IPS-20b (cell line): ENCODE results near the gene EDARADD.

Experiments used
- H3K27ac ChIP-seq: one replicate; pipeline ENCODE4 v1.5.1; 2013; ENCODE audit warnings: low read length
- H3K27me3 ChIP-seq: 2 replicates; pipeline ENCODE4 v1.6.1; 2013; ENCODE audit warnings: mild to moderate bottlenecking, low read length, inconsistent platforms; ENCODE audit not compliant: insufficient read depth
- H3K36me3 ChIP-seq: 2 replicates; pipeline ENCODE4 v1.6.1; 2013; ENCODE audit warnings: low read depth, mild to moderate bottlenecking, inconsistent platforms, low read length, moderate library complexity; ENCODE audit not compliant: insufficient read depth
- H3K4me1 ChIP-seq: 2 replicates; pipeline ENCODE4 v1.6.1; 2013; ENCODE audit warnings: mild to moderate bottlenecking, control low read depth, inconsistent platforms, low read length, moderate library complexity; ENCODE audit not compliant: insufficient read depth
- H3K4me3 ChIP-seq: 2 replicates; pipeline ENCODE4 v1.5.1; 2013; ENCODE audit warnings: mild to moderate bottlenecking, low read length, inconsistent platforms
- H3K9ac ChIP-seq: 2 replicates; pipeline ENCODE4 v1.6.1; 2013; ENCODE audit warnings: low read depth, mild to moderate bottlenecking, inconsistent platforms, low read length, moderate library complexity
- H3K9me3 ChIP-seq: 2 replicates; pipeline ENCODE4 v1.6.1; 2013; ENCODE audit warnings: mild to moderate bottlenecking, low read depth, low read length, inconsistent platforms; ENCODE audit not compliant: insufficient read depth

The EDARADD gene

DNA sequence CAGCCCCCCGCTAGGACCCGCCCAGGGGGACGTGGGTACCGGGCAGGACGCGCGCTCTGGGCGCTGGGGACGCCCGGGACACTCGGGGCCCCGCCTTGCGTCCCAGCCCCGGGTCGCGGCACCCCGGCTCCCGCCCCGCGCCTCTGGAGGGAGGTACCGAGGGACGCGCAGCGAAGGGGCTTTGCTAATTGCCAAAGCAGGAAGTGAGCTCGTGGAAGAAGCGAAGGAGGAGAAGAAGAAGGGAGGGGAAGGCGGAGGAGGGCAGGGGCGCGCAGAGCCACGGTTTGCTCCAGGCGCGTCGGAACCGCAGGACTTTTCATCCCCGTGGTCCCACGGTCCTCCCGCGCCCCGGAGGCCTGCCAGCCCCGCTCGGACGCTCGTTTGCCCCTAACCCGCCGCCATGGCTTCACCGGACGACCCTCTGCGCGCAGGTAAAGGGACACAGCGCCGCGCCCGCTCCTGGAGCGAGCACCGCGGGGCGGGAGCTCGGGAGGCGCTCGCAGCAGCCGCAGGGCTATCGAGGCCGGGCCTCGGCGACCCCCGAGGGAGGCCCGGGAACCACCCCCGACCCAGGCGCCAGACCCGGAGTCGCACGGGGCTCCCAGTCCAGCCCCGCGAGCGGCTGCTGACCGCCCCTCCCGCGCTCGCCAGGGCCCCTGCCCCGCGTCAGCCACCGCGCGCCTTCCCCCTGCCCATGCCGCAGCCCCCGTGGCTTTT is 1.3 kb downstream of the EDARADD start:
- peak overlapping the region; percentile 65; the same call in 1 of the 2 replicates for H3K9ac ChIP-seq
- H3K4me1 ChIP-seq, result peaks cover 14% of the 10 kb centered on the region
- peak overlapping the region; percentile 93 for H3K4me3 ChIP-seq
- peaks cover 41% of the 10 kb centered on the region for H3K27me3 ChIP-seq
- H3K27ac ChIP-seq, result no peak overlapping the region
- H3K9me3 ChIP-seq, result no peaks in the 10 kb centered on the region
- H3K36me3 ChIP-seq, result no peaks in the 10 kb centered on the region

DNA sequence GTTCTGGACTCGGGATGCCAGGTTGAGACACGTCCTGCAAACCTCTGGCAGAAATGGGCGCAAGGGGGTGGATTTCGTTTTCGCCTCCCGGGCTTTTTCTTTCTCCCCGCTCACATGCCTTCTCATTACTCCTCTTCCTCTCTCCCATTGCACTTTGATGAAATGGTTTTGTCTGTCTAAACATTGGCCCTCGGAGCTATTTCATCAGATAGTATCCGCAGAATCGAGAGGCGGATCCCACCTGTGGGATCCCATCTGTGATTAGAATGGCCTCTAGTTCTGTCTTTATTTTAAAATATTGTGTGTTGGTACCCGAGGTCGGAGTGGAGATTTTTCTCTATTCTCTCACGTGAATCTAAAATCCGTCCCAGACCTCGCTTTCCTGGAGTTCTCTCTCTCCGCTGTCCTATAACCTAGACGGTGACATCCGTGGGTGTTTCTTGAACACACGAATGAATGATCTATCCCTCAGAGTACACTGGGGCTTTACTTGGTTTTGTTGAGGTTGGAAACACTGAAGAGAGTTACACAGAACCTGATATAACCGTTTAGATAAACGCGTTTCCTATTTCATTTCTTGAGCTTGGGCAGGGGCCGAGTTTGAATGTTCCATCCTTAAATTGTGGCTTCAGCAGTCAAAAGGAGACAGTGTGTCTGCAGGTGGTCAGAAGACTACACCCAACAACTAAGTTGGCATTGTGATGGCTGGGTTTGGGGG is 2.0 kb downstream of the EDARADD start:
- Histone ChIP-seq H3K27me3 (peaks cover 41% of the 10 kb centered on the region), H3K4me1 (peaks cover 14% of the 10 kb centered on the region), H3K27ac (no peak overlapping the region), H3K9ac (peak overlapping the region; percentile 65; the same call in 1 of the 2 replicates), H3K36me3 (no peaks in the 10 kb centered on the region), H3K9me3 (no peaks in the 10 kb centered on the region), H3K4me3 (peak overlapping the region; percentile 93)

DNA sequence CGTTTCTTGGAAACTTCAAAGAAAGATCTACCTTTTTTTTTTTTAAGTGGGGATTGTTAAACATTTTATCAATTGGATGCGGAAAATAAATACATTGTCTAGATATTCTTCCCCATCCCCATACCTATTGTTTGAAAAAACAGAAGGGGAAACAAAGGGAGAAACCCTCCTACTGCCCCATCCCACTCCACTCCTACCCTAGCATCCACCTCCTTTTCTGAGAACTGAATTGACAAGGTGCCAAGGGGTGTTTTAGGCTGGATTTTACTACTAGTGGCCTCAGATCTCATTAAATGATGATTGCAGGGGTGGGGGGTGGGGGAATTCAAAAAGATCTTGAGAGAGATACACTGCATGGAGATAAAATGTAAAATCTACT is 2.6 kb downstream of the EDARADD start:
- Histone ChIP-seq H3K27me3 (peaks cover 41% of the 10 kb centered on the region), H3K9ac (no peak overlapping the region), H3K4me3 (peak overlapping the region; percentile 93), H3K36me3 (no peaks in the 10 kb centered on the region), H3K9me3 (no peaks in the 10 kb centered on the region), H3K4me1 (peaks cover 14% of the 10 kb centered on the region), H3K27ac (no peak overlapping the region)

DNA sequence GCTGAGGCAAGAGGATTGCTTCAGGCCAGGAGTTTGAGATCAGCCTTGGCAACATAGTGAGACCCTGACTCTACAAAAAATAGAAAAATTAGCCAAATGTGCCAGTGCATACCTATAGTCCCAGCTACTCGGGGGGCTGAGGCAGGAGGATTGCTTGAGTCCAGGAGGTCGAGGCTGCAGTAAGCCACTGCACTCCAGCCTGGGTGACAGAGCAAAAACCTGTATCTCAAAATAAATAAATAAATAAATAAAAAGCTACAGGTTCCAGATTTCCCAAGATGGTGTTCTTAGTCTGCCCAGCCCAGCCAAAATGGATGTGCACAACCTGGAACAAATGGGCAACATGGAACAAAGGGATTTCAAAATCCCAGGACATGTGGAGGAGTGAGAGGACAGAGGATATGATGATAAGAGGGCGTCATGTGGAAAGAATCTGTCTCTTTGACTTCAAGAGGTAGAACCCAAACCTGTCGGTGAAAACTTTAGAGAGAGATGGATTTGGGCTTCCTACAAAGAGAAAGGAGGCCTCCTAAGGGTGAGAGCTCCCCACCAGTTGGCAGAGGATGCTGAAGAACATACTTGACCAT is 3.2 kb downstream of the EDARADD start:
- peaks cover 41% of the 10 kb centered on the region for H3K27me3 ChIP-seq
- no peaks in the 10 kb centered on the region for H3K36me3 ChIP-seq
- H3K9ac ChIP-seq, result no peak overlapping the region
- no peak overlapping the region for H3K27ac ChIP-seq
- H3K4me3 ChIP-seq, result no peak overlapping the region
- peaks cover 14% of the 10 kb centered on the region for H3K4me1 ChIP-seq
- no peaks in the 10 kb centered on the region for H3K9me3 ChIP-seq

DNA sequence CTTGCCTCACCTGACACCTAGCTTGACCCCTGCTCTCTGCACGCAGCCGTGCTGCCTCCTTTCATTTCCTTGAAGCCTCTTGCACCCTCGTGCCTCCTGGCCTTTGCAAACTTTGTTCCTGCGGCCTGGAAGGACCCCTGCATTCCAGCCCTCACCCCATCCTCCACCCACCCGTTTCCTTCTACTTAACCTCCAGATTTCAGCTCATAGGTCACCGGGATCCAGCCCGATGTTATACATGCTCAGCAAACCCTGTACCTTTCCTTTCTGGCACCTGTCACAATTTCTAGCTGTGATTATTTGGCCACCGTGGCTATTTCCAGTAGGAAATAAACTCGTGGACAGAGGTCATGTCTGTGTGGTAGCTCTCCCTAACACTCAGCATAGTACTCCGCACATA is 4.5 kb downstream of the EDARADD start:
- H3K27me3 ChIP-seq, result peaks cover 38% of the 10 kb centered on the region
- no peak overlapping the region for H3K27ac ChIP-seq
- H3K9ac ChIP-seq, result no peak overlapping the region
- no peaks in the 10 kb centered on the region for H3K36me3 ChIP-seq
- peaks cover 14% of the 10 kb centered on the region for H3K4me1 ChIP-seq
- no peak overlapping the region for H3K4me3 ChIP-seq
- no peaks in the 10 kb centered on the region for H3K9me3 ChIP-seq

DNA sequence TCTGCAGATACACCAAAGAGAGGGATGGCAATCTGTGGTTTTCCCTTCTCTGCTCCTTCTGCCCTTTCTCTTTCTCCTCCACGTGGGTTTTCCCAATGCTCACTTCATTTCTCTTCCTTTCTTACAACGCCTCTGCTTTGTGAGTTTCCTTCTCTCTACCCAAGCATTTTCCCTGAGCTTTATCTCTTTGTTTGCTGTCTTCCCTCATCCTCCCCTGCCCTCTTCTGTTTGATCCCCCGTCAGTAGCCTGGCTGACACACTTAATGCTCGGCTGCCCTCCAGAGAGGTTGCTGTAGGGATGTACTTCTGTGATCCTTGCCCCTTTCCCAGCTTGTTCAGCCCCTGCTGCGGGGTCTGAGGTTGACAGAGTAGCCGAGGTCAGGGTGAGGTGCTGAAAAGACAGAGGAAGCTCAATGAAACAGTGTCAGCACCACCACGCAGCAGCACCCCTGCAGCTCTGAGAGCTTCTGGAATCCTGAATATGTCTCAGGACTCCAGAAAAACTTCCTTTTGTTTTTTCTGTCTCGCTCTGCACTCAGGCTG is 6.0 kb downstream of the EDARADD start:
- Histone ChIP-seq H3K9me3 (no peaks in the 10 kb centered on the region), H3K27ac (no peak overlapping the region), H3K36me3 (no peaks in the 10 kb centered on the region), H3K4me1 (peaks cover 14% of the 10 kb centered on the region), H3K9ac (no peak overlapping the region), H3K4me3 (peak overlapping the region; percentile 43), H3K27me3 (peaks cover 22% of the 10 kb centered on the region)

DNA sequence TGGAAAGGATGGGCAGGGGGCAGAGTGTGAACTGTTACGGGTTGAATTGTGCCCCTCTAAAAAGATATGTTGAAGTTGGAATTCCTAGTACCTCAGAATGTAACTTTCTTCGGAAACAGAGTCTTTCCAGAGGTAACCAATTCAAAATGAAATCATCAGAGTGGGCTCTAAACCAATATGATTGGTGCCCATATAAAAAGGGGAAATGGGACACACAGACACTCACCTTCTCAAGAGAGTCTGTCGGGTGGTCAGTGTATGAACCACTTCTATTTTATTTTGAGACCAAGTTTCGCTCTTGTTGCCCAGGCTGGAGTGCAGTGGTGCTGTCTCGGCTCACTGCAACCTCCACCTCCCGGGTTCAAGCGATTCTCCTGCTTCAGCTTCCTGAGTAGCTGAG is 7.6 kb downstream of the EDARADD start:
- Histone ChIP-seq H3K9ac (no peak overlapping the region), H3K36me3 (no peaks in the 10 kb centered on the region), H3K4me3 (no peak overlapping the region), H3K27me3 (peaks cover 6% of the 10 kb centered on the region), H3K4me1 (peaks cover 9% of the 10 kb centered on the region; the same call in 1 of the 2 replicates), H3K27ac (no peak overlapping the region), H3K9me3 (no peaks in the 10 kb centered on the region)

DNA sequence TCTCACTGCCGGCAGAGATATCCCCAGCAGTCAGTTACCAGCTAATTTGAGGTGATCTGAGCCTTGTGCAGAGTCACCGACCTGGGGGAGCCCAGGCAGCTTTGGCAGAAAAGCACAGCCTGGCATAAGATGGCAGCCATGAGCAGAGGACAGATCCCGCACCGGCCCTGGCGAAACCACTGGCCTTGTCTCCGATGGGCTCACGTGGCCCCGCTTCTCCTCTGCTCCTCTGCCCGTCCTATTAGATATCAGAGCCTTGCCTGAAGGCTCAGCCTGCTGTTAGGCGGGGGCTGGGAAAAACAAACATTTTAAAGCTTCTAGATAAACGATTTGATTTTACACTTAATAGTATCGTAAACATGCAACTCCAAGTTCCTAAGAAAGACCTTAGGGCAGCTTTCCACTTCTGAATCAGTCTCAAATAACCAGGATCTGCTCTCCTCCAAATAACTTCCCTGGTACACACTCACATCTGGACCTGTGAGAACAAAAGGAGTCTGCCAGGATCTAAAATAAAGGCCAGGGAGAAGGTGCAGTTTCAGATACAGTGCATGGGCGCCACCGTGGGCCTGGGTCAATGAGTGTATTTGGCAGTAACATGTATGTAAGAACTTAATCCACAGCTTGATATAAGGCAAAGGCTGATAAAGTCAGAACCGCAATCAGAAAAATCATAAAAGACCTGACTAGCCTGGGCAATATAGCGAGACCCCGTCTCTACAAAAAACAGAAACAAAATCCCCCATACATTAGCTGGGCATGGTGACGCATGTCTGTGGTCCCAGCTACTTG is 10.0 kb downstream of the EDARADD start:
- Histone ChIP-seq H3K4me3 (no peak overlapping the region), H3K9me3 (no peaks in the 10 kb centered on the region), H3K27ac (no peak overlapping the region), H3K9ac (no peak overlapping the region), H3K27me3 (no peaks in the 10 kb centered on the region), H3K36me3 (no peaks in the 10 kb centered on the region), H3K4me1 (peaks cover 9% of the 10 kb centered on the region; the same call in 1 of the 2 replicates)

DNA sequence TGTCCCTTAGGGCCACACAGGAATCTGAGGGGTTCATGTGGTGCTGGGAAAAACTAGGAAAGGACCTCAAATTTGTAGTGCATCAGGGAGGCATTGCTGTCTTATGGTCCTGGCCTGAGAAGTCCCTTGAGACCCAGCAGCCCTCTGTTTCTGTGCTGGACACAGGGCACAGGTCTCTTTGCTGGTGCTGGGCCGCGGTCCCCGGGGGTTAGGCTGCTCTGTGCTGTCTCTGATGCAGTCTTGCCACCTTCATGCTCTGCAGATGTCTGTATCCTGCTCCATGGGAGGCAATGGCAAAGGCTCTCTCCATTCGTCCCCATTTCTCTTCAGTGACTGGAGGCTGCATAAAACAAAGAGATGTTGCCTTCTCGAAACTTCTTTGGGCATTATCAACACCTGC is 13.0 kb downstream of the EDARADD start:
- Histone ChIP-seq H3K9me3 (no peaks in the 10 kb centered on the region), H3K27me3 (no peaks in the 10 kb centered on the region), H3K36me3 (no peaks in the 10 kb centered on the region), H3K9ac (no peak overlapping the region), H3K27ac (no peak overlapping the region), H3K4me1 (no peaks in the 10 kb centered on the region), H3K4me3 (no peak overlapping the region)

DNA sequence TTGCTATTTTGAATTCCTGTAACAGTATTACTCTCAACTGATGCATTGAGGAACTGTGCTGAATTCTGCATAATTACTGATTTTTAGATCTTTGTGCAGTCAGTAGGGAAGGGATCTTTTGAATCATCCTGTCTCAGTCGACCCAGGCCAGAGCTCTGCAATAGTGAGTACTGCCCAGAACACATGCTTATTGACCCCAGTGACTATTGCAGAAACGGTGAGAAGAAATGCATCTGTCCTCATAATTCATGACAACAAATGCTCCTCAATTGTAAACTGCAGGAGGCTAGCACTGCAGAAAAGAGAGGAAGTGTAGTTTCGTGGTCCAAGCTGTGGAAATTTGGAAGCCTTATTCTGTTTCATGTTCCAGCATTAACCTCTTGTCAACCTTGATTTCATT is 19.6 kb downstream of the EDARADD start:
- Histone ChIP-seq H3K9me3 (no peaks in the 10 kb centered on the region), H3K27ac (no peak overlapping the region), H3K9ac (no peak overlapping the region), H3K27me3 (no peaks in the 10 kb centered on the region), H3K36me3 (no peaks in the 10 kb centered on the region), H3K4me1 (no peaks in the 10 kb centered on the region), H3K4me3 (no peak overlapping the region)

DNA sequence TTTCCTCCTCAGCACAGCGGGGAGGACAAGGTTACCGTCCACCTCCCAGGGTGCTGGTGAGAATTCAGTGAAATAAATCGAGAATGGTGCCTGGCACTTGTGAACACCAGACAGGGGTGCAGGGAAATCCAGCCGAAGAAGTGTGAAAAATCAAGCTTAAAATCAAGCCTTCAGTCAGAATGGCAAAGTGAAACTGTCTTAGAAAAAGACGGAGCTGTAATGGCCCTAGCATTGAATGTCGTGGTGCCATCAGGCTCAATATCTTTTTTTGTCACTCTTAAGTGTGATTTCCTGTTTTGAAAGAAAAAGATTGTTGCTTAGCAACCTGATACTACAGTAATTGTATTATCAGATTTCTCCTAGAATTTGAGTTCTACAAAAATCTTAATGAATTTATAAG is 22.1 kb downstream of the EDARADD start:
- Histone ChIP-seq H3K36me3 (no peaks in the 10 kb centered on the region), H3K4me3 (no peak overlapping the region), H3K27me3 (no peaks in the 10 kb centered on the region), H3K4me1 (no peaks in the 10 kb centered on the region), H3K9me3 (no peaks in the 10 kb centered on the region), H3K9ac (no peak overlapping the region), H3K27ac (no peak overlapping the region)
